GM19452 (cell line): ENCODE results near the gene DEFB131A.
"Not testable (repeated sequence)": the region's sequence is repeated elsewhere in the genome, so short reads cannot be mapped to it uniquely, and the experiment has no call there.

Source experiments
- ATAC-seq: cut with Tn5 transposase; IDR thresholded peaks from one replicate; pipeline ENCODE4 v1.9.1; 2021; ENCODE audit not compliant: unreplicated experiment

DEFB131A gene

DNA sequence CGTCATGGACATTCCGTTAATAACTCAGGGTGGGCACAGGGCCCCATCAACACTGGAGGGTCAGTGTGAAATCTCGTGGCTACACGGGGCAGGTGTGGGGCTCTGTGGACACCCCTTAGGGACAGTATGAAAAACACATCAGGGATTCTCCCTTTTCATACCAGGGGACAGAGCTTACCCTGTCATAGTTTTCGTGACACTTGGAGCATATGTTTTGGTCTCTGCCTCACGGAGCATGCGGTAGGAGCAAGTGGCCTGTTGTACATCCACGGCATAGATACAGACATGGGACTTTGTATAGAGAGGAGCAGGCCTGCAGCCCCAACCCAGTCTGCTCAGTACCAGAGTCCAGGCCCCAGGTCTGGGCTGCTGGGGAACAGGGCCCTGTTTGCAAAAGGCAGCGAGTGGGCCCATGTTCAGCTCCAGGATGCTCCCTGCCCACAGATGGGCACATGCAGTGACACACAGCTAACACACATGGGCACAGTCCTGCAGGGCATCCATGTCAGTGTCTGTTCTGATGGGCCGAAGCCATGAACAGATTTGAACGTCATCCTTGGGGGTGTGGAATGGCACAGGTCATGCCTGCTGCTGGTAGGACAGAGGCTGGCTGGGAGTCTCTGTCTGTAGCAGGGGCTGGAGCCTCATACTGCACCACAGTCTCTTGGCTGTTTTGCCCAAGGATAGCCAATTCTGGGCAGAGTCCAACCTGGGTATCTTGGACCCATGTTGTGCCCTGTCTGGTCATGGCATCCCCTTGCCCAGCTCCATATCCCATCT is 50.2 kb downstream of the DEFB131A start:
- ATAC-seq = not testable (repeated sequence)

DNA sequence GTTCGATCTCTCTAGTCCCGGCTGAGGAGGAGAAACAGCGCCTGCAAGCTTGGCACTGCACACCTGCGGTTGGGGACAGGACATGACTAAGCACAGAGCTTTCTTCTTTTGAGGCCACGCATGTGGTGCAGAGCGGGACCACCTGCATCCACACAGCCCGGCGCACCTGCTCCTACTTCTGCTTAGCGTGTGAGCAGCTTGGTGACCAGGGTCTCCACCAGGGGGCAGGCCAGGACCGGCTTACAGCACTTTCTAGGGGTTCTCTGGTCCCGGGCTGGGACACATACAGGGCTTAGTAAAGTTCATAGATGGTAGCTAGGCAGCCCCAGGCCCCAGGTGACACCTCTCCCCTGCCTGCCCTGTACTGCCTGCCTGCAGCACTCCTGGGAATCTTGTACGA is 51.2 kb downstream of the DEFB131A start:
- ATAC-seq = not testable (repeated sequence)

DNA sequence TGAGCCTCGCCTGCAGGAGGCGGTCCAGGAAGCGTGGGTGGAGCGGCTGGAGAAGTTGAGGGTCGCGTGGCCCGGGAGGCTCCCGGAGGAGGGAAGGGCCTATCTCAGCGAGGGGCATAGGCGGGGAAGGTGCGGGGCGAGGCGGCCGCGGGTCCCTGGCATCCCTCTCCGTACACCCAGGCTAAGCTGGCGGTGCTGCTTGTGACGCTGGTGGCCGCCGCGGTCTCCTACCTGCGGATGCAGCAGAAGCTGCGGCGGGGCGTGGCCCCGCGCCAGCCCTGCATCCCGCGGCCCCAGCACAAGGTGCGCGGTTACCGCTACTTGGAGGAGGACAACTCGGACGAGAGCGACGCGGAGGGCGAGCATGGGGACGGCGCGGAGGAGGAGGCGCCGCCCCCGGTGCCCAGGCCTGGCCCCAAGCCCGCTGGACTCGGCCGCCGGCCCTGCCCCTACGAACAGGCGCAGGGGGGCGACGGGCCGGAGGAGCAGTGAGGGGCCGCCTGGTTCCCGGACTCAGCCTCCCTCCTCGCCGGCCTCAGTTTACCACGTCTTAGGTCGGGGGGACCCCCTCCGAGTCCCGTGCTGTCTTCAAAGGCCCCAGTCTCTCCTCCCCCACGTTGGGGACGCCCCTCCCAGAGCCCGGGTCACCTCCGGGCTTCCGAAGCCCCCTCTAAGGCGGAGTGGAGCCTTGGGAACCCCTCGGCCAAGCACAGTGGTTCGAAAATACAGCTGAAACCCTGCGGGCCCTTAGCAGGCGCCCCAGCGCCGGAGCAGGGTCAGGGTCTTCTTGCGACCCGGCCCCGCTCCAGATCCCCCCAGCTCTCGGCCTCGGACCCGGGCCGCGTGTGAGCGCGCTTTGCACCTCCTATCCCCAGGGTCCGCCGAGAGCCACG is 53.6 kb downstream of the DEFB131A start:
- not testable (repeated sequence) for ATAC-seq

DNA sequence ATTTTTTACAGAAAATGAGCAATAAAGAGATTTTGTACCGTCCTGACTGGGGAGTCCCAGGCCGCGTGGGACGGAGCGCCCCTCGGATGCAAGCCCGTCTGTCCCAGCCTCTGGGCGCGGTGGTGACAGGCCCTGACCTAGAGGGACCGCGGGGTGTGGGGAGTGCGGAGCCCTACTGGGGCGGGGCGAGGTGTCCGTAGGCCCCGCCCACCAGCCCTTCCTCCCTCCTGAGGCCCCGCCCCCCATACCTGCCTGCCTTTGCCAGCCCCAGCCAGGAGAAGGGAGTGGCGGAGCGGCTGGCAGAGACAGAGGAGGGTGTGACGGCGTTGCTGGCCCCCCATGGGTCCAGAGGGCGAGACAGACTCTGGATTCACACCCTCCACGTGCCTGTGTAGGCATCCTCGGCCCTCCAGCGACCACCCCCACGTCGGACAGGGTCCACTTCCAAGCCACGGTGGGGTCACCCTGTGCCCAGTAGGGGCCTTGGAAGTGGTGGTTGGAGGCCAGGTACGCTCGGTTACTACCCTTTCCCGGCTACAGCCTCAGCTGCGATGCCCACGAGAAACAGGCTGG is 54.3 kb downstream of the DEFB131A start:
- not testable (repeated sequence) for ATAC-seq

DNA sequence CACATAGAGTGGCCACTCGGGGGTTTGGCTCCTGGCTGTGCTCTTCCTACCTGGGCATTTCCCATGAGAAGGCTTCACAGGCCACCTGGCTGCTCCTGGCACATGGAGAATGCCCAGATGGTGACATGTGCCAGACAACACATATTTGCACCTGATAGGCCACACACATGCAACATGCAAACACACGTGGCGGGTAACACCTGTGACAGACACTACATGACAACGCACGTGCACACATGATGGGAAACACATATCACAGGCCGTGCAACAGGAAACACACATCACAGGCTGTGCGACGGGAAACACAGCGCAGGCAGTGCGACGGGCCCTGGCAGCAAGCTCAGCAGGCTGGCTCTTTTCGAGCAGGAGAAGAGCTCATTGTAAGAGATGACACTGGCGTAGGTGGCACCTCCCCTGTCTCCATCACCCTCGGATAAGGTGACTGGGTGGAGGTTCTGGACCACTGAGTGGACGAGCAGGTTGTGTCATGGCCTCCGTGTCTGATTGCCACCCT is 55.8 kb downstream of the DEFB131A start:
- not testable (repeated sequence) for ATAC-seq
